SK-N-SH treated with all-trans-retinoic acid at 6 μM for 48 hours (cell line): ENCODE data around the gene ACKR2.

Source experiments
- ATAC-seq: fragments of 200-7000 bp; cut with Tn5 transposase; 3 replicates; pipeline ENCODE4 v1.9.1; 2020; ENCODE audit warnings: mild to moderate bottlenecking, moderate library complexity
- ARNTL ChIP-seq: fragments of 450-650 bp; formaldehyde crosslinking; IDR thresholded peaks from 2 replicates; pipeline ENCODE4 v1.5.0; 2020; ENCODE audit warnings: low read depth, mild to moderate bottlenecking, moderate library complexity, borderline replicate concordance
- BACH2 ChIP-seq: fragments of 250-450 bp; sonication (Bioruptor Pico); IDR thresholded peaks from 2 replicates; pipeline ENCODE4 v1.9.0; 2021; ENCODE audit warnings: mild to moderate bottlenecking, borderline replicate concordance
- CSDC2 ChIP-seq: fragments of 250-450 bp; sonication (Bioruptor Pico); IDR thresholded peaks from 2 replicates; pipeline ENCODE4 v1.5.0; 2020; ENCODE audit warnings: mild to moderate bottlenecking, moderate library complexity
- ESRRG ChIP-seq: fragments of 250-450 bp; sonication (Bioruptor Pico); IDR thresholded peaks from 2 replicates; pipeline ENCODE4 v1.6.1; 2021; ENCODE audit warnings: mild to moderate bottlenecking
- GLIS3 ChIP-seq: fragments of 250-450 bp; sonication (Bioruptor Pico); IDR thresholded peaks from 2 replicates; pipeline ENCODE4 v1.5.0; 2020; ENCODE audit warnings: mild to moderate bottlenecking, moderate library complexity
- OSR1 ChIP-seq: fragments of 250-450 bp; sonication (Bioruptor Pico); IDR thresholded peaks from 2 replicates; pipeline ENCODE4 v1.8.0; 2022; ENCODE audit warnings: moderate library complexity, mild to moderate bottlenecking, inconsistent platforms
- POU6F1 ChIP-seq: fragments of 250-450 bp; sonication (Bioruptor Pico); IDR thresholded peaks from 2 replicates; pipeline ENCODE4 v1.8.0; 2021; ENCODE audit warnings: low read depth, mild to moderate bottlenecking, moderate library complexity, borderline replicate concordance
- SNAI2 ChIP-seq: fragments of 250-450 bp; sonication (Bioruptor Pico); IDR thresholded peaks from 2 replicates; pipeline ENCODE4 v1.5.0; 2020; ENCODE audit warnings: mild to moderate bottlenecking, moderate library complexity
- TCF4 ChIP-seq: fragments of 250-450 bp; sonication (Bioruptor Pico); IDR thresholded peaks from 2 replicates; pipeline ENCODE4 v1.8.0; 2021; ENCODE audit warnings: mild to moderate bottlenecking, moderate library complexity, borderline replicate concordance
- ZC3H10 ChIP-seq: fragments of 250-450 bp; sonication (Bioruptor Pico); IDR thresholded peaks from 2 replicates; pipeline ENCODE4 v1.5.1; 2021; ENCODE audit warnings: mild to moderate bottlenecking, moderate library complexity
- ZFP3 ChIP-seq: fragments of 250-450 bp; sonication (Bioruptor Pico); IDR thresholded peaks from 2 replicates; pipeline ENCODE4 v1.5.0; 2020; ENCODE audit warnings: mild to moderate bottlenecking, moderate library complexity
- ZFP30 ChIP-seq: fragments of 450-650 bp; formaldehyde crosslinking; IDR thresholded peaks from 2 replicates; pipeline ENCODE4 v1.5.0; 2022; ENCODE audit warnings: mild to moderate bottlenecking, moderate library complexity
- ZNF565 ChIP-seq: fragments of 450-650 bp; formaldehyde crosslinking; conservative IDR thresholded peaks from 2 replicates; pipeline ENCODE4 v1.5.0; 2020; ENCODE audit warnings: low read depth, mild to moderate bottlenecking, moderate library complexity
- ZNF70 ChIP-seq: fragments of 450-650 bp; formaldehyde crosslinking; IDR thresholded peaks from 2 replicates; pipeline ENCODE4 v1.5.0; 2020; ENCODE audit warnings: mild to moderate bottlenecking, moderate library complexity
- ZNF8 ChIP-seq: fragments of 450-650 bp; formaldehyde crosslinking; IDR thresholded peaks from 2 replicates; pipeline ENCODE4 v1.5.0; 2020; ENCODE audit warnings: mild to moderate bottlenecking, moderate library complexity
- TF ChIP-seq, protein P1 (sequence below): fragments of 250-450 bp; sonication (Bioruptor Pico); IDR thresholded peaks from 2 replicates; pipeline ENCODE4 v1.5.1; 2020; ENCODE audit warnings: low read depth, mild to moderate bottlenecking, moderate library complexity
- TF ChIP-seq, protein P2 (sequence below): fragments of 250-450 bp; sonication (Bioruptor Pico); IDR thresholded peaks from 2 replicates; pipeline ENCODE4 v1.5.0; 2020; ENCODE audit warnings: mild to moderate bottlenecking, moderate library complexity
- TF ChIP-seq, protein P3 (sequence below): fragments of 250-450 bp; sonication (Bioruptor Pico); IDR thresholded peaks from 2 replicates; pipeline ENCODE4 v1.8.0; 2020; ENCODE audit warnings: mild to moderate bottlenecking, moderate library complexity, borderline replicate concordance

The ACKR2 gene

GRCh38 chr3:42839616-42840015, 30.4 kb downstream of the ACKR2 start:
- TF ChIP-seq ZNF8 (CRISPR knock-in tag) (no peak), ZFP3 (no peak), ZNF565 (CRISPR knock-in tag) (no peak), ZNF70 (CRISPR knock-in tag) (no peak), ZC3H10 (CRISPR knock-in tag) (no peak), POU6F1 (no peak), CSDC2 (CRISPR knock-in tag) (no peak), OSR1 (CRISPR knock-in tag) (no peak), ESRRG (CRISPR knock-in tag) (no peak)
- TF ChIP-seq, protein P1, sequence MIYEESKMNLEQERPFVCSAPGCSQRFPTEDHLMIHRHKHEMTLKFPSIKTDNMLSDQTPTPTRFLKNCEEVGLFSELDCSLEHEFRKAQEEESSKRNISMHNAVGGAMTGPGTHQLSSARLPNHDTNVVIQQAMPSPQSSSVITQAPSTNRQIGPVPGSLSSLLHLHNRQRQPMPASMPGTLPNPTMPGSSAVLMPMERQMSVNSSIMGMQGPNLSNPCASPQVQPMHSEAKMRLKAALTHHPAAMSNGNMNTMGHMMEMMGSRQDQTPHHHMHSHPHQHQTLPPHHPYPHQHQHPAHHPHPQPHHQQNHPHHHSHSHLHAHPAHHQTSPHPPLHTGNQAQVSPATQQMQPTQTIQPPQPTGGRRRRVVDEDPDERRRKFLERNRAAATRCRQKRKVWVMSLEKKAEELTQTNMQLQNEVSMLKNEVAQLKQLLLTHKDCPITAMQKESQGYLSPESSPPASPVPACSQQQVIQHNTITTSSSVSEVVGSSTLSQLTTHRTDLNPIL = no peak
- TF ChIP-seq, protein P2, sequence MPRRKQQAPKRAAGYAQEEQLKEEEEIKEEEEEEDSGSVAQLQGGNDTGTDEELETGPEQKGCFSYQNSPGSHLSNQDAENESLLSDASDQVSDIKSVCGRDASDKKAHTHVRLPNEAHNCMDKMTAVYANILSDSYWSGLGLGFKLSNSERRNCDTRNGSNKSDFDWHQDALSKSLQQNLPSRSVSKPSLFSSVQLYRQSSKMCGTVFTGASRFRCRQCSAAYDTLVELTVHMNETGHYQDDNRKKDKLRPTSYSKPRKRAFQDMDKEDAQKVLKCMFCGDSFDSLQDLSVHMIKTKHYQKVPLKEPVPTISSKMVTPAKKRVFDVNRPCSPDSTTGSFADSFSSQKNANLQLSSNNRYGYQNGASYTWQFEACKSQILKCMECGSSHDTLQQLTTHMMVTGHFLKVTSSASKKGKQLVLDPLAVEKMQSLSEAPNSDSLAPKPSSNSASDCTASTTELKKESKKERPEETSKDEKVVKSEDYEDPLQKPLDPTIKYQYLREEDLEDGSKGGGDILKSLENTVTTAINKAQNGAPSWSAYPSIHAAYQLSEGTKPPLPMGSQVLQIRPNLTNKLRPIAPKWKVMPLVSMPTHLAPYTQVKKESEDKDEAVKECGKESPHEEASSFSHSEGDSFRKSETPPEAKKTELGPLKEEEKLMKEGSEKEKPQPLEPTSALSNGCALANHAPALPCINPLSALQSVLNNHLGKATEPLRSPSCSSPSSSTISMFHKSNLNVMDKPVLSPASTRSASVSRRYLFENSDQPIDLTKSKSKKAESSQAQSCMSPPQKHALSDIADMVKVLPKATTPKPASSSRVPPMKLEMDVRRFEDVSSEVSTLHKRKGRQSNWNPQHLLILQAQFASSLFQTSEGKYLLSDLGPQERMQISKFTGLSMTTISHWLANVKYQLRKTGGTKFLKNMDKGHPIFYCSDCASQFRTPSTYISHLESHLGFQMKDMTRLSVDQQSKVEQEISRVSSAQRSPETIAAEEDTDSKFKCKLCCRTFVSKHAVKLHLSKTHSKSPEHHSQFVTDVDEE (CRISPR knock-in tag) = no peak
- TF ChIP-seq, protein P3, sequence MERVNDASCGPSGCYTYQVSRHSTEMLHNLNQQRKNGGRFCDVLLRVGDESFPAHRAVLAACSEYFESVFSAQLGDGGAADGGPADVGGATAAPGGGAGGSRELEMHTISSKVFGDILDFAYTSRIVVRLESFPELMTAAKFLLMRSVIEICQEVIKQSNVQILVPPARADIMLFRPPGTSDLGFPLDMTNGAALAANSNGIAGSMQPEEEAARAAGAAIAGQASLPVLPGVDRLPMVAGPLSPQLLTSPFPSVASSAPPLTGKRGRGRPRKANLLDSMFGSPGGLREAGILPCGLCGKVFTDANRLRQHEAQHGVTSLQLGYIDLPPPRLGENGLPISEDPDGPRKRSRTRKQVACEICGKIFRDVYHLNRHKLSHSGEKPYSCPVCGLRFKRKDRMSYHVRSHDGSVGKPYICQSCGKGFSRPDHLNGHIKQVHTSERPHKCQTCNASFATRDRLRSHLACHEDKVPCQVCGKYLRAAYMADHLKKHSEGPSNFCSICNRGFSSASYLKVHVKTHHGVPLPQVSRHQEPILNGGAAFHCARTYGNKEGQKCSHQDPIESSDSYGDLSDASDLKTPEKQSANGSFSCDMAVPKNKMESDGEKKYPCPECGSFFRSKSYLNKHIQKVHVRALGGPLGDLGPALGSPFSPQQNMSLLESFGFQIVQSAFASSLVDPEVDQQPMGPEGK (CRISPR knock-in tag) = no peak
- ATAC-seq = peak; percentile 100

DNA sequence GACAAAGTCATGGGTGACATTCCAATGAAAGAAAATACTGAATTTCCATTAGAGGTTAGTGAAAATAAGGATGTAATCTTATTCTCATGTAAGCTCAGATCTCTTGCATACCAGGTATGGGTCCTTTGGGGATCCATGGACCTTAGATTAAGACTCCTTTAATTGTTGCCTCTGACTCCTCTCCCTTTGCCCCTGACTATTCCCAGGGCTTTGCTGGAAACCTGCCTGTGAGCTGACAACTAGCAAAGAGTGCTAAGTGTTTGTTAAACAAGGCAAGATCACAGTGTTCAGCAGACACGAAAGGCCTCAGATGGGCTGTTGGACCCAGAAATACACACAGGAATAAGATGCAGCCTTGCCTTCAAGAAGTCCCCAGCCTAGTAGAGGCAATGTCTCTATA, 32.1 kb downstream of the ACKR2 start:
- no peak for TF ChIP-seq POU6F1
- TF ChIP-seq, protein P1 = no peak
- no peak for TF ChIP-seq ESRRG (CRISPR knock-in tag)
- no peak for TF ChIP-seq ZFP30 (CRISPR knock-in tag)
- TF ChIP-seq BACH2 (CRISPR knock-in tag) = no peak
- TF ChIP-seq GLIS3 (CRISPR knock-in tag) = no peak
- no peak for TF ChIP-seq TCF4 (CRISPR knock-in tag)
- no peak for ATAC-seq

DNA sequence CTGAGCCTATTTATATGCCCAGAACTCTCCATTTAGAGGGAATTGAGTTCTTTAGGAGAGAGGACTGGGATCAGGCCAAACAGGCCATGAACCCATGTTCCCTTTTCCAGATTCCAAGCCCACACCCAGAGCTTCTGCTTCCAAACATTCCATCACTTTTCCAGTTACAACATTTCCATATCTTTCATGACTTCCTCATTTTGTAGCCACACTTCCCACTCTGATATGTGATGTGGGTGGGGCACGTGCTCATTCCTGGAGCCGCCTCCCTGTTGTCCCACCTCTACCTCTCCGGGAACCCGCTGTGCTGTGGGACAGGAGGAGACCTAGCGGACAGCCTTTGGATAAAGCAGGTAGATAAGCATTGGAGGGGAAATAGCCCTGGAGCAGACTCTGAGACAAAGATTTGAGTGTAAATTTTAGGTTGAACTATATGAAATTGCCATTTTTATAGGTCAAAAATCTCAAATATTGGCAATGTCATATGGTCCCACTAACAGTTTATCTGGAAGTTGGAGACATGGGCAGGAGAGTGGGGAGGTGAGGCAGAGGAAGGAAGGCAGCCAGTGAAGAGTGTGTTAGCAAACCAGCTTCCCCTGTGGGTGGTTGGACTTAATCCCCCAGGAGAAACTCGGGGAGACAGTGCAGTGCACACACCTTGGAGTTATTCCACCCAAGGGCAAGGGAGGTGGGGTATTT, 34.6 kb downstream of the ACKR2 start:
- ATAC-seq = no peak
- TF ChIP-seq ZC3H10 (CRISPR knock-in tag) = no peak
- TF ChIP-seq GLIS3 (CRISPR knock-in tag) = no peak
- TF ChIP-seq ARNTL = no peak
- TF ChIP-seq BACH2 (CRISPR knock-in tag) = no peak
- TF ChIP-seq ZFP30 (CRISPR knock-in tag) = no peak
- TF ChIP-seq, protein P1 = no peak
- no peak for TF ChIP-seq ZNF8 (CRISPR knock-in tag)
- TF ChIP-seq, protein P3 (CRISPR knock-in tag) = no peak
- TF ChIP-seq ZNF565 (CRISPR knock-in tag) = no peak
- no peak for TF ChIP-seq SNAI2 (CRISPR knock-in tag)
- TF ChIP-seq TCF4 (CRISPR knock-in tag) = no peak
- TF ChIP-seq POU6F1 = no peak
- TF ChIP-seq CSDC2 (CRISPR knock-in tag) = no peak
- TF ChIP-seq ZFP3 = no peak
